Measurements from ENCODE around the gene ALPK3.

The ALPK3 gene

DNA sequence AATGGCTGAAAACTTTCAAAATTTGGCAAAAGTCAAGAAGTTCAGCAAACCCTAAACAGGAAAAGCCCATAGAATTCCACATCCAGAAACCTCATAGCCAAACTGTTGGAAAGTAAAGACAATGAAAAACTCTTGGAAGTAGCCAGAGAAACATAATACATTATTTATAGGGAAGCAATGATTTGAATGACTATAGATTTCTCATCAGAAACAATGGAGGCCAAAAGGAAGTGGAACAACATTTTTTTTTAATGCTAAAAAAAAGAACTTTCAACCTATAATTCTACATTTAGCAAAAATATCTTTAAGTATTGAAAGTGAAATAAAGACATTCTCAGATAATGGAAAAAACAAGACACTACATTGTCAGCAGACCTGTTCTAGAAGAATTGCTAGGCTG is 30.2 kb downstream of the ALPK3 start:
- peaks cover 0 to 6% of the 10 kb centered on the region in 2 donors for H3K9me3 ChIP-seq (ENCODE audit: control insufficient read depth in 1 of 2, low read length in 2 of 2)
- H3K27ac ChIP-seq (ENCODE audit: low read length), result no peak overlapping the region
- no peaks in the 10 kb centered on the region for H3K27me3 ChIP-seq (ENCODE audit: low read depth, low read length)
- H3K4me1 ChIP-seq (ENCODE audit: control insufficient read depth in 1 of 2, insufficient read depth in 2 of 2, low read length in 2 of 2), result peaks cover 0 to 6% of the 10 kb centered on the region in 2 donors
- no peaks in the 10 kb centered on the region for H3K36me3 ChIP-seq (ENCODE audit: control insufficient read depth in 1 of 2, insufficient read depth in 2 of 2, low read length in 2 of 2)
- no peak overlapping the region for H3K4me3 ChIP-seq (ENCODE audit: low read depth in 1 of 2, low read length in 2 of 2)

DNA sequence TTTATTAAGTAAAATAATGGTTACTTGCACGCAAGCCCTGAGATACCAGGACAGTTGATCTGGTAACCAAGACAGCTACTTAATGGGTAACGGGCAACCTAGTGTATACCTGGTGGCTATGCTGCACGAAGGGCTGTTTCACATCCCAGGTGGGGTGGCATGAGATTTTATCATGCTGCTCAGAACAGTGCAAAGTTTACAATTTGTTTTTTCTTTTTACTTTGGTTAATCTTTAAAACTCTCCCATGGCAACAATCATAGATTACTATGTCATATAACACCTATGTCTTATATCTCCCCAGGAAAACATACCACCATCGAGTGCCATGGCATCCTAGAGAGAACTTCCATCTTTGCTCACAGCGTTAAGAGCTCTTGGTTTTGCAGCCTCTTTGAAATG is 35.1 kb downstream of the ALPK3 start:
- H3K27me3 ChIP-seq (ENCODE audit: low read depth, low read length), result no peaks in the 10 kb centered on the region
- H3K4me3 ChIP-seq (ENCODE audit: low read depth in 1 of 2, low read length in 2 of 2), result no peak overlapping the region
- no peaks in the 10 kb centered on the region for H3K4me1 ChIP-seq (ENCODE audit: control insufficient read depth in 1 of 2, insufficient read depth in 2 of 2, low read length in 2 of 2)
- H3K9me3 ChIP-seq (ENCODE audit: control insufficient read depth in 1 of 2, low read length in 2 of 2), result peaks cover 0 to 3% of the 10 kb centered on the region in 2 donors
- peaks cover 0 to 11% of the 10 kb centered on the region in 2 donors for H3K36me3 ChIP-seq (ENCODE audit: control insufficient read depth in 1 of 2, insufficient read depth in 2 of 2, low read length in 2 of 2)
- no peak overlapping the region for H3K27ac ChIP-seq (ENCODE audit: low read length)

DNA sequence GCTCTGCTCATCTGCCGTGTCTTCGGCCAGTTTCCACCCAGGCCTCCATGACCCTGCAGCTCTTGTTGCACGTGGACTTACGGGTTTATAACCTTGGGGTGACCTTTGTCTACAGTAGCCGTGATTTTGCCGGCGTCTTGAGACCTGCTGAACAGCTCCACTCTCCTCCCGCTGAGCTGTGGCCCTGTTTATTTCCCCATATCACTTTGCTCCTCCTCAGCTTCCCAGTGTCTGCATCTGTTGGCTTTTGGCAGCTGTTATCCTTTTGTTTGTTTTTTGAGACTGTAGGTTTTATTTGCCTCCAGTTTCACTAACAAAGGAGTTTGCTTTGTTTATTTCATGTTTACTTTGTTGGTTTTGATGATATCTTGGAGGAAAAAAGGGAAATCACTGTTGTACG is 38.0 kb downstream of the ALPK3 start:
- H3K27me3 ChIP-seq (ENCODE audit: low read depth, low read length), result no peaks in the 10 kb centered on the region
- H3K27ac ChIP-seq (ENCODE audit: low read length), result no peak overlapping the region
- peaks cover 4 to 27% of the 10 kb centered on the region in 2 donors for H3K36me3 ChIP-seq (ENCODE audit: control insufficient read depth in 1 of 2, insufficient read depth in 2 of 2, low read length in 2 of 2)
- no peaks in the 10 kb centered on the region for H3K4me1 ChIP-seq (ENCODE audit: control insufficient read depth in 1 of 2, insufficient read depth in 2 of 2, low read length in 2 of 2)
- H3K4me3 ChIP-seq (ENCODE audit: low read depth in 1 of 2, low read length in 2 of 2), result no peak overlapping the region
- H3K9me3 ChIP-seq (ENCODE audit: control insufficient read depth in 1 of 2, low read length in 2 of 2), result no peaks in the 10 kb centered on the region

DNA sequence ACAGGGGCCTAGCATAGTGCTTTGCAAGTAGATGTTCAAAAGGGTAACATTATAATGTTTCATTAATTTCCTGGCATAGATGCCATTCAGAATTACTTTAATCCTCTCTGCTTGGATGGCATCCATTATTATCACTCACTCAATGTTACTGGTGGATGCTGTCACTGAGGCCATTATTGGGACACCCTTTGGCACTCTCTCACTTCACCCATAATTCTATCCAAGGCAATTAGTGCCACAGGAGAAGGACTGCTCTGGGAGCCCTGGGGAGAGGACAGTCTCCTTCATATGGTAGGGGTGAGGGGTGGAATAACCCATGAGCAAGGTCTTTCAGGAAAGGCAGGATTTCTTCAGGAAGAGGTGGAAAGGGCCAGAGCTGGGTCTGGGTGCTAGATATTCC is 38.6 kb downstream of the ALPK3 start:
- Histone ChIP-seq H3K9me3 (ENCODE audit: control insufficient read depth in 1 of 2, low read length in 2 of 2) (no peaks in the 10 kb centered on the region), H3K4me3 (ENCODE audit: low read depth in 1 of 2, low read length in 2 of 2) (no peak overlapping the region), H3K4me1 (ENCODE audit: control insufficient read depth in 1 of 2, insufficient read depth in 2 of 2, low read length in 2 of 2) (no peaks in the 10 kb centered on the region), H3K27ac (ENCODE audit: low read length) (no peak overlapping the region), H3K27me3 (ENCODE audit: low read depth, low read length) (no peaks in the 10 kb centered on the region), H3K36me3 (ENCODE audit: control insufficient read depth in 1 of 2, insufficient read depth in 2 of 2, low read length in 2 of 2) (peaks cover 4 to 27% of the 10 kb centered on the region in 2 donors)

DNA sequence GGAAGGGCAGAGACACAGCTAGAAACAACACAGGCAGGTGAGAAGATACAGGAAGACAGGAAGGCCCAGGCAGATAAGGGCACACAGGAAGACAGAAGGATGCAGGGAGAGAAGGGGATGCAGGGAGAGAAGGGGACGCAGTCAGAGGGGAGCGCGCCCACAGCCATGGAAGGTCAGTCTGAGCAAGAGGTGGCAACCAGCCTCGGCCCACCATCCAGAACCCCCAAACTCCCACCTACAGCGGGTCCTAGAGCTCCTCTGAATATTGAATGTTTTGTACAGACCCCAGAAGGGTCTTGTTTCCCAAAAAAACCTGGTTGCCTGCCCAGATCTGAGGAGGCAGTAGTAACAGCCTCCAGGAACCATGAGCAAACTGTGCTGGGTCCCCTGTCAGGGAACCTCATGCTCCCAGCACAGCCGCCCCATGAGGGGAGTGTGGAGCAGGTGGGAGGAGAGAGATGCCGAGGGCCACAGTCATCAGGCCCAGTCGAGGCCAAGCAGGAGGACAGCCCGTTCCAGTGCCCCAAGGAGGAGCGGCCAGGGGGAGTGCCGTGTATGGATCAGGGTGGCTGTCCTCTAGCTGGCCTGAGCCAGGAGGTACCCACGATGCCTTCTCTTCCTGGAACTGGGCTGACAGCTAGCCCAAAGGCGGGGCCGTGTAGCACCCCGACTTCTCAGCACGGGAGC is 39.7 kb downstream of the ALPK3 start:
- no peaks in the 10 kb centered on the region for H3K4me1 ChIP-seq (ENCODE audit: control insufficient read depth in 1 of 2, insufficient read depth in 2 of 2, low read length in 2 of 2)
- peaks cover 4 to 27% of the 10 kb centered on the region in 2 donors for H3K36me3 ChIP-seq (ENCODE audit: control insufficient read depth in 1 of 2, insufficient read depth in 2 of 2, low read length in 2 of 2)
- no peaks in the 10 kb centered on the region for H3K9me3 ChIP-seq (ENCODE audit: control insufficient read depth in 1 of 2, low read length in 2 of 2)
- no peaks in the 10 kb centered on the region for H3K27me3 ChIP-seq (ENCODE audit: low read depth, low read length)
- no peak overlapping the region for H3K4me3 ChIP-seq (ENCODE audit: low read depth in 1 of 2, low read length in 2 of 2)
- H3K27ac ChIP-seq (ENCODE audit: low read length), result no peak overlapping the region

DNA sequence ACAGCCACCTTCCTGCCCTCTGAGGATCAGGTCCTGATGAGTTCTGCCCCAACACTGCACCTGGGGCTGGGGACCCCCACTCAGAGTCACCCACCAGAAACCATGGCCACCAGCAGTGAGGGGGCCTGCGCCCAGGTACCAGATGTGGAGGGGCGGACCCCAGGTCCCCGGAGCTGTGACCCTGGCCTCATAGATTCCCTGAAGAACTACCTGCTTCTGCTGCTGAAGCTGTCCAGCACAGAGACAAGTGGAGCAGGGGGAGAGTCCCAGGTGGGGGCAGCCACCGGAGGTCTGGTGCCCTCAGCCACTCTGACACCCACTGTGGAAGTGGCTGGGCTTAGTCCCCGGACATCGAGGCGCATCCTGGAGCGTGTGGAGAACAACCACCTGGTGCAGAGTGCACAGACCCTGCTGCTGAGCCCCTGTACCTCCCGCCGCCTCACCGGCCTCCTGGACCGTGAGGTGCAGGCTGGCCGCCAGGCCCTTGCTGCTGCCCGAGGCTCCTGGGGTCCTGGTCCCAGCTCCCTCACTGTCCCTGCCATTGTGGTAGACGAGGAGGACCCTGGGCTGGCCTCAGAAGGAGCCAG is 40.4 kb downstream of the ALPK3 start:
- Histone ChIP-seq H3K4me1 (ENCODE audit: control insufficient read depth in 1 of 2, insufficient read depth in 2 of 2, low read length in 2 of 2) (no peaks in the 10 kb centered on the region), H3K36me3 (ENCODE audit: control insufficient read depth in 1 of 2, insufficient read depth in 2 of 2, low read length in 2 of 2) (peaks cover 4 to 27% of the 10 kb centered on the region in 2 donors), H3K9me3 (ENCODE audit: control insufficient read depth in 1 of 2, low read length in 2 of 2) (no peaks in the 10 kb centered on the region), H3K27ac (ENCODE audit: low read length) (no peak overlapping the region), H3K4me3 (ENCODE audit: low read depth in 1 of 2, low read length in 2 of 2) (no peak overlapping the region), H3K27me3 (ENCODE audit: low read depth, low read length) (no peaks in the 10 kb centered on the region)

DNA sequence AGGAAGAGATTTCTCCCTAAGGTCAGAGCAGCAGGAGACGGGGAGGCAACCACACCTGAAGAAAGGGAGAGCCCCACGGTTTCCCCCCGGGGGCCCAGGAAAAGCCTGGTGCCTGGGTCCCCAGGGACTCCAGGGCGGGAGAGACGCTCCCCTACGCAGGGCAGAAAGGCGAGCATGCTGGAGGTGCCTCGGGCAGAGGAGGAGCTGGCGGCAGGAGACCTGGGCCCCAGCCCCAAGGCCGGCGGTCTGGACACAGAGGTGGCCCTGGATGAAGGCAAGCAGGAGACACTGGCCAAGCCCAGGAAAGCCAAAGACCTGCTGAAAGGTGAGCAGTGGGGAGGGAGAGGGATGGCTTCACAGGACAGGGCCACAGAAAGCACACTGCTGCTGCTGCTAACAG is 41.1 kb downstream of the ALPK3 start:
- Histone ChIP-seq H3K9me3 (ENCODE audit: control insufficient read depth in 1 of 2, low read length in 2 of 2) (no peaks in the 10 kb centered on the region), H3K36me3 (ENCODE audit: control insufficient read depth in 1 of 2, insufficient read depth in 2 of 2, low read length in 2 of 2) (peaks cover 4 to 28% of the 10 kb centered on the region in 2 donors), H3K4me3 (ENCODE audit: low read depth in 1 of 2, low read length in 2 of 2) (no peak overlapping the region), H3K27ac (ENCODE audit: low read length) (no peak overlapping the region), H3K4me1 (ENCODE audit: control insufficient read depth in 1 of 2, insufficient read depth in 2 of 2, low read length in 2 of 2) (peaks cover 0 to under 1% of the 10 kb centered on the region in 2 donors), H3K27me3 (ENCODE audit: low read depth, low read length) (no peaks in the 10 kb centered on the region)

DNA sequence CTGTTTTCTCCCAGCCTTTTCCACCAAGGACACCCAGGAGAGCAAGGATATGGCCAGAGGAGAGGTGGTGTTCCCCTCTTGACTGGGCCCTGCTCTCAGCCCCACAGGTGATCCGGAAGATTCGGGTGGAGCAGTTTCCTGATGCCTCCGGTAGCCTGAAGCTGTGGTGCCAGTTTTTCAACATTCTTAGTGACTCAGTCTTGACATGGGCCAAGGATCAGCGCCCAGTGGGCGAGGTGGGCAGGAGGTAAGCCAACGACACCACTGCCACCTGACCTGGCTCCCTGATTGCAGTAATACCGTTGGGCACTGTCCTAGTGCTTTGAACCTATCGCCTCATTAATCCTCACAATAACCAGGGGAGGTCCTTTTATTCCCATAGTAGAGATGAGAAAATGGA is 42.0 kb downstream of the ALPK3 start:
- Histone ChIP-seq H3K9me3 (ENCODE audit: control insufficient read depth in 1 of 2, low read length in 2 of 2) (no peaks in the 10 kb centered on the region), H3K27ac (ENCODE audit: low read length) (no peak overlapping the region), H3K4me3 (ENCODE audit: low read depth in 1 of 2, low read length in 2 of 2) (no peak overlapping the region), H3K27me3 (ENCODE audit: low read depth, low read length) (no peaks in the 10 kb centered on the region), H3K4me1 (ENCODE audit: control insufficient read depth in 1 of 2, insufficient read depth in 2 of 2, low read length in 2 of 2) (peaks cover 0 to 5% of the 10 kb centered on the region in 2 donors), H3K36me3 (ENCODE audit: control insufficient read depth in 1 of 2, insufficient read depth in 2 of 2, low read length in 2 of 2) (peaks cover 4 to 34% of the 10 kb centered on the region in 2 donors)

DNA sequence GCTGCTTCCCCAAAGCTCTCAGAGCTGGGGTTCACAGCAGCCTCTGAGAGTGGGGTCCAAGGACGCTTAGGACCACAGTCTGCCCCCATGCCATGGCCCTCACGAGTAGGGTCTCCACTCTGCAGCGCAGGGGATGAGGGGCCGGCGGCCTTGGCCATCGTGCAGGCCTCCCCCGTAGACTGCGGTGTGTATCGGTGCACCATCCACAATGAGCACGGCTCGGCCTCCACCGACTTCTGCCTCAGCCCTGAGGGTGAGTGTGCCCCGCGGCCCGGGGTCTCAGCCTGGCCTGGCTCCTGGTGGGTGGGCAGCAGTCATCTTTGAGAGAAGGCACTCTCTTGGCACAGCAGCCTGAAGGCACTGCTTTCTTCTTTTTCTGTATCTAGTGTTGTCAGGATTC is 42.5 kb downstream of the ALPK3 start:
- Histone ChIP-seq H3K4me3 (ENCODE audit: low read depth in 1 of 2, low read length in 2 of 2) (no peak overlapping the region), H3K27me3 (ENCODE audit: low read depth, low read length) (no peaks in the 10 kb centered on the region), H3K9me3 (ENCODE audit: control insufficient read depth in 1 of 2, low read length in 2 of 2) (no peaks in the 10 kb centered on the region), H3K4me1 (ENCODE audit: control insufficient read depth in 1 of 2, insufficient read depth in 2 of 2, low read length in 2 of 2) (peaks cover 0 to 9% of the 10 kb centered on the region in 2 donors), H3K27ac (ENCODE audit: low read length) (no peak overlapping the region), H3K36me3 (ENCODE audit: control insufficient read depth in 1 of 2, insufficient read depth in 2 of 2, low read length in 2 of 2) (peaks cover 4 to 38% of the 10 kb centered on the region in 2 donors)

DNA sequence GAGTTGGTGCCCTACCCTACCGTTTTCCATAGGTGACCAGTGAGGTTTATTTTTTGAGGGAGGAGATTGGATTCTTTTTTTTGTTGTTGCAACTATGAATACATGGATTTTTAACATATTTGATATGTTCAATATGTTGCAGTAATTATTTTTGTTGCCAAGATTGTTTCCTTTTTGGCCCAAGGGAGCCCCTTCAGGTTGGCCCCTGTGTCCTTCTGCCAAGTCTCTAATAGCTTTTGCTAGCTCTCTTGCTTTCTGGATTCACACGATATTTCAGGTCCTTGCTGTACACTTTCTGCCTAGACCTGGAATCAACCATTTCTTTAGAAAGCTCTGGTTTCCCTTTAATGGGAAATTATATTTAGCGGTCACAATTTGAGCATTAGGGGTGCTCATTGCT is 44.6 kb downstream of the ALPK3 start:
- peaks cover 0 to 9% of the 10 kb centered on the region in 2 donors for H3K4me1 ChIP-seq (ENCODE audit: control insufficient read depth in 1 of 2, insufficient read depth in 2 of 2, low read length in 2 of 2)
- H3K27ac ChIP-seq (ENCODE audit: low read length), result no peak overlapping the region
- H3K27me3 ChIP-seq (ENCODE audit: low read depth, low read length), result no peaks in the 10 kb centered on the region
- H3K36me3 ChIP-seq (ENCODE audit: control insufficient read depth in 1 of 2, insufficient read depth in 2 of 2, low read length in 2 of 2), result peaks cover 4 to 31% of the 10 kb centered on the region in 2 donors
- H3K4me3 ChIP-seq (ENCODE audit: low read depth in 1 of 2, low read length in 2 of 2), result no peak overlapping the region
- H3K9me3 ChIP-seq (ENCODE audit: control insufficient read depth in 1 of 2, low read length in 2 of 2), result no peaks in the 10 kb centered on the region

DNA sequence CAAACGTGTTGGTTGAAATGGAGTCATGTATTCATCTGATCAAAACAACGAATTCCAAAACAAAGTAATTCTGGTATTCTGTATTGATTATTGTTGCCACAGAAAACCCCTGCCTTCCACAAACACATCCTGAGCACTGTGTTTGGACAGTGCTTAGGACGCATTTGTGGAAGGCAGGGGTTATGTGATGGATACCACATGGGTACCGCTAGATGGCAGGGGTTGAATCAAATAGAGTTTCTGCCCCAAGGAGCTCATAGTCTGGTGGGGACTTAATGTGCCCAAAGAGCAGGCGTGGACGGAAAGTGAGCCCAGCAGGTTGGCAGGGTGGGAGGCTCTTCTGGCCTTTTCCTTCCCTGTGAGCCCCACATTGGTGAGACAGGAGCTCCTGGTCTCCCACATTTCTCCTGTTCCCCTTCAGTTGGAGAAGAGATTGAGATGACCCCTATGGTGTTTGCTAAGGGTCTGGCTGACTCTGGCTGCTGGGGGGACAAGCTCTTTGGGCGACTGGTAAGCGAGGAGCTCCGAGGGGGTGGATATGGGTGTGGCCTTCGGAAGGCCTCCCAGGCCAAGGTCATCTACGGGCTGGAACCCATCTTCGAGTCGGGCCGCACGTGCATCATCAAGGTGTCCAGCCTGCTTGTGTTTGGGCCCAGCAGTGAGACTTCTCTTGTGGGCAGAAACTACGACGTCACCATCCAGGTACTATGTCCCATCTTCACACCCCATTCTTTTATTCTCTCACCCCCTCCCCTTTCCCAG is 45.2 kb downstream of the ALPK3 start:
- peaks cover 0 to 9% of the 10 kb centered on the region in 2 donors for H3K4me1 ChIP-seq (ENCODE audit: control insufficient read depth in 1 of 2, insufficient read depth in 2 of 2, low read length in 2 of 2)
- H3K27ac ChIP-seq (ENCODE audit: low read length), result no peak overlapping the region
- H3K27me3 ChIP-seq (ENCODE audit: low read depth, low read length), result no peaks in the 10 kb centered on the region
- no peaks in the 10 kb centered on the region for H3K9me3 ChIP-seq (ENCODE audit: control insufficient read depth in 1 of 2, low read length in 2 of 2)
- H3K36me3 ChIP-seq (ENCODE audit: control insufficient read depth in 1 of 2, insufficient read depth in 2 of 2, low read length in 2 of 2), result peaks cover 4 to 31% of the 10 kb centered on the region in 2 donors
- no peak overlapping the region for H3K4me3 ChIP-seq (ENCODE audit: low read depth in 1 of 2, low read length in 2 of 2)
